D341Med (cell line): Measurements from ENCODE around the gene VPS13C.
A peak's percentile ranks its signal among the peaks of the same experiment; 100 is the strongest.

ENCODE experiments used
- DNase-seq: peaks from one replicate; pipeline ENCODE4 v3.0.0; 2012; ENCODE audit warnings: low spot score

The VPS13C gene

GRCh38 chr15:62060113-62060895, at the start of gene VPS13C:
Gene VPS13C (minus strand): TSS chr15:62060447. CDS start chr15:62060374, 73 bp downstream.
- peak; percentile 98 for DNase-seq

DNA sequence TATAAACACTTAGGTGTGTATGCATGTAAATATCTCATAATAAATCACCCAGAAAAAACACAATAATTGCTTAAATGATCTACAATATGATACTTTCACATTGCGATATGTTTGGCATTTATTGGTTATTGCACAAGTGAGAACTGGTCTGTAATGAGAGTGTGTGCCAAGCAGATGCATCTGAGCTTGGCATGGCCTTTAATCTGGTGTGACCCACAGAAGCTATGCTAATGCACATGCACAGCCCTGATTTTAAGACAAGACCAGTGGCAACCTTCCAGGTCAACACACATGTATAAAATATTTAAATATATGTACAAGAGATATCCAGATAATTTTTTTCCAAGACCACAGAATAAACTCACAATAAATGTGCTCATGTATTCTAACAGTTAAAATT, 49.2 kb upstream of the VPS13C start:
- no peak for DNase-seq

GRCh38 chr15:62108411-62108810, 48.2 kb upstream of the VPS13C start:
- DNase-seq = no peak

GRCh38 chr15:62107571-62108121, 47.4 kb upstream of the VPS13C start:
- no peak for DNase-seq

DNA sequence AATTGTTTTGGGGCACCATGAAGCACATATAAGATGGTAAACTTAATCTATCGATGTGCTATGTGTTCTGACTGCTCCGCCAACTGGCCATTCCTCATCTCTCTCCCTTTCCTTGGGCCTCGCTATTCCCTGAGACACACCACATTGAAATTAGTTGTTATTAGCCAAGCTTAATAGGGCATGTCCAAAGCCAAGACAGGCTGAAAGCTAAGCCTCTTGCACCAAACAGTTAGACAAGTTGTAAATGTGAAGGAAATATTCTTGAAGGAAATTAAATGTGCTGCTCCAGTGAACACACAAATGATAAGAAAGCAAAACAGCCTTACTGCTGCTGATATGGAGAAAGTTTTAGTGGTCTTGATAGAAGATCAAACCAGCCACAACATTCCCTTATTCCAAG, 45.8 kb upstream of the VPS13C start:
- no peak for DNase-seq

GRCh38 chr15:62105266-62105665, 45.0 kb upstream of the VPS13C start:
- DNase-seq = no peak

DNA sequence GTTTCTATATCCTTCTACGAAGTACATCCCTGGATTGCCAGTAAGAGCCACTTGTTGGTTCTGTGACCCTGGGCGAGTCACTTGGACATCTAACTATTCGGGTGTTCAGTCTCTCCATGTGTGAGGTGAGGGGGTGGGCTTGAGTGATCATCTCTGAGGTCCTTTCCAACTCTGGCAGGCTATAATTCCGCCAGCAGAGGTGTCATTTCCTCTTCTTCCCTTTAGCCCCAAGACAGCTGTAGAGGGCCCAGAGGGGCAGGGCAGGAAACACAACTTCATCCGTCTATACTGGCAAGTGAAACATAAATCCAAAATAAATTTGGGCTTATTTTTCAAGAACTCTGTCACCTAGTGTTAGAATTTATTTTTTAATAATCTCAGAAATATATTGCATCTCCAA, 44.6 kb upstream of the VPS13C start:
- DNase-seq = no peak

- DNase-seq = no peak
Measured at GRCh38 chr15:62104401-62104800, 44.2 kb upstream of the VPS13C start.

GRCh38 chr15:62103431-62103830, 43.2 kb upstream of the VPS13C start:
- no peak for DNase-seq

GRCh38 chr15:62099094-62099601, 38.9 kb upstream of the VPS13C start:
- DNase-seq = no peak

- no peak for DNase-seq
Measured at GRCh38 chr15:62094388-62094787, 34.1 kb upstream of the VPS13C start.

- no peak for DNase-seq
Measured at GRCh38 chr15:62093809-62094208, 33.6 kb upstream of the VPS13C start.

DNA sequence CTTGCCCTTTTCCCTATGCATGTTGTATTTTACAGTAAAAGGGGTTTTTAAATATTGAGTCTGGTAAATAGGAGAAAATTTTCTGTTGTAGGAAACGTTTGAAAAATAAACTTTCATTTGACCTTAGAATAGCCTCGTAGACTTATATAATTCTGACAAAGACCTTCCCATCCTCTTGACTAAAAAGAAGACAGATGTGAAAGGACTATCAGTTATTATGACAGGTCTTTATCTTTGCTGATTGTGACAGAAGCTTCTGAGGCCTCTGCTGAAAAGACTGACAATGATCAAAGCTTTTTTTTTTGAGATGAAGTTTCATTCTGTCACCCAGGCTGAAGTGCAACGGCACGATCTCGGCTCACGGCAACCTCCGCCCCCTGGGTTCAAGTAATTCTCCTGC, 30.7 kb upstream of the VPS13C start:
- no peak for DNase-seq

- no peak for DNase-seq
Measured at GRCh38 chr15:62089616-62090015, 29.4 kb upstream of the VPS13C start.

DNA sequence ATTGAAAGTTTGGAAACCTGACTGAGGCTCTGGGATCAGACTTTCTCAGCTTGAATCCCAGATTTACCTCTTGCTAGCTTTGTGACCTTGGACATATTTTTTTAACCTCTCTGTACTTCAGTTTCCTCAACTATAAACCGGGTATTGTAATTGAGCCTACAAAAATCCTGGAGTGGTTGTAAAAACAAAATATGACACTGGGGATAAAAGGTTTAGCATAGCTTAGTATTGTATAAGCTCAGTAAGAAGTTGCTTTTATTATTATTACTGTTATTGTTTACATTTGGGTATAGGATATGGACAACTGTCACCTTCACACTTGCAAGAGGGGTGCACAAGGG, 28.1 kb upstream of the VPS13C start:
- DNase-seq = no peak

DNA sequence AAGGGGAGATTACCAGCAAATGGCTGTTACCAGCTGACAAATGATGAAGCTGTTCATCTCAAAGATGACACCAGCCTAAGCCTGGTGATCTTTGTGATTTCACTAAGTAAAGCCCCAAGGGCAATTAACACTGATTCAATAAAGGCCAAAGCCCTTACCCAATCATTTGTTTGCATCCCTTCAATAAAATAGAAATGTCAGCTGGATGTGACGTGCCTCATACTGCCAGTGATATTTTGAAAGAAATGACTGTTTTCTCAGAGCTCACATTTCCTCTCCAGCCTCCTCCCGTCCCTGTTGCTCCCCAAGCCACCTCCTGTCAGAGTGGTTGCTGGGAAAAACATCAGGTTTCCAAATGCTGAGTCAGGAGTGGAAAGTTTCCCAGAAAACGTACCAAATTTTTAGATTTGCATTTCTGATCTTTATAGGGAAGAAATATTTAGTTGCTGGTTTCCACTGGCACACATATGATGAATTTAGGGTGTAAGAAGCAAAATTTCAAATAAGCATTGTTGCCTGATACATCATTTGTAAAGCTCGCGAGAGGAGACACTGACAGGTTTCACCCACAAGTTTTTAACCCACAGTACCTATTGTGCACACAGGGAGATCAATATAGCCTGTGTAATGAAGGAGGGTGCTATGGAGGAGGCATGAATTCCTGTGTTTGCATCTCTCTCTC, 27.6 kb upstream of the VPS13C start:
- no peak for DNase-seq

- DNase-seq = no peak
Measured at GRCh38 chr15:62085740-62086139, 25.5 kb upstream of the VPS13C start.

GRCh38 chr15:62083194-62084154, 23.2 kb upstream of the VPS13C start:
- DNase-seq = no peak

DNA sequence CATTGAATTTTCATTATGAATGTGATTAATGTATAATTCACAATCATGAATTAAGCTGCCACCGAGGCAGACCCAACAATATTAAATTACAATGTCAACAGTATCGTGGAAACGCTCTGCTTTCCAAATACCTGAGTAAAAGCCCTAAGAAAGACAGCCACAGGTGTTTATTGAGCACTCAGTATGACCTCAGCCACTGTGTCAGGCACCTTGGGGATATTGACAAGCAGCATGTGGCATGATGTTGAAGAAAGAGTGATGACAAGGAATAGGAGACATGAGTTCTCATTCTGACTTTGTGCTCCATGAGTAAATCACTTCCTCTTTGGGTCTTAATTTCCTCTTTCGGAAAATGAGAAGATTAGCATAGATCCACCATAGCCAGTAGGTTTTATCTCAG, 19.3 kb upstream of the VPS13C start:
- no peak for DNase-seq

- DNase-seq = no peak
Measured at GRCh38 chr15:62075595-62076277, 15.5 kb upstream of the VPS13C start.

DNA sequence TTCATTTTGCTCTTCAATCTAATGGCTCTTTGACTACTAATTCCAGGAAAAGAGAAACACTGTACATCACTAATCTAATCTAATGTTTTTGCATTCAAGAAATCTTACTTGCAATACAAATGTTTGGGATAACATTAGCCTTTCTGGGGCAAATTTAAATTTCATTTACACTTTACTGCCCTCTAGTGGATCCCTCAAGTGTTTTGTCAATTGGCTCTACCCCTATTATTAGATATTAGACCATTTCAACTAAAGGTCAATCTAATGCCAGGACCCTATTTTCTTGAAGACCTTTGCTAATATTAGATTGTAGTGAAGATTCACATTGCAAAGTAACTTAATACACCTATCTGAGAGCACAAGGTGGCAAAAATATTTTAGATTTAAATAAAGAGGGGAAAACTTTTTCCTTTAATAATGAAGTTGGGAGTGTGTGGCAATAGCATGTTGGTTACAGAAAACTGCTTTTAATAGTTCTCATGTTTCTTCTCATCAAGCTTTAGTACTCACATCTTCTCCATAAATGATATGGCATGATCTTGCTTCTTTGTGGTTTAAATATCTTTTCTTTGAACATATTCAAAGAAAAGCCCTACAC, 11.6 kb upstream of the VPS13C start:
- no peak for DNase-seq
